Endodermal cell (in vitro differentiated cells): ENCODE results near the gene PTHLH. TPM values are rescaled to one million over a fixed set of nuclear protein-coding genes. Genes with fewer than 3 reads are reported as not detected.

Experiments used
- DNase-seq: peaks from one replicate; pipeline ENCODE4 v3.0.0-alpha.2; 2017
- H3K27ac ChIP-seq: 2 replicates; pipeline ENCODE4 v1.5.1; 2013; ENCODE audit warnings: mild to moderate bottlenecking, low read depth, low read length, moderate library complexity
- H3K27me3 ChIP-seq: 2 replicates; pipeline ENCODE4 v1.6.1; 2013; ENCODE audit warnings: mild to moderate bottlenecking, low read length, moderate library complexity; ENCODE audit not compliant: insufficient read depth, control insufficient read depth, poor library complexity, severe bottlenecking
- H3K36me3 ChIP-seq: 2 replicates; pipeline ENCODE4 v1.7.0; 2013; ENCODE audit warnings: mild to moderate bottlenecking, low read length, moderate library complexity; ENCODE audit not compliant: control insufficient read depth, insufficient read depth
- H3K4me1 ChIP-seq: one replicate; pipeline ENCODE4 v1.7.0; 2013; ENCODE audit warnings: low read length; ENCODE audit not compliant: control insufficient read depth, insufficient read depth
- H3K4me3 ChIP-seq: 2 replicates; pipeline ENCODE4 v1.5.1; 2013; ENCODE audit warnings: mild to moderate bottlenecking, low read length, moderate library complexity
- H3K9ac ChIP-seq: 2 replicates; pipeline ENCODE4 v1.6.1; 2013; ENCODE audit warnings: mild to moderate bottlenecking, low read length, moderate library complexity; ENCODE audit not compliant: poor library complexity, severe bottlenecking; ENCODE audit errors: extremely low read depth
- H3K9me3 ChIP-seq: 2 replicates; pipeline ENCODE4 v1.6.1; 2013; ENCODE audit warnings: mild to moderate bottlenecking, low read length, moderate library complexity; ENCODE audit not compliant: control insufficient read depth
- H3K27ac Mint-ChIP-seq: 2 replicates; pipeline ENCODE4 v1.8.0; 2020; ENCODE audit warnings: mixed read lengths
- H3K27me3 Mint-ChIP-seq: 2 replicates; pipeline ENCODE4 v1.8.0; 2021; ENCODE audit warnings: mild to moderate bottlenecking, mixed read lengths; ENCODE audit not compliant: insufficient read depth
- H3K36me3 Mint-ChIP-seq: 2 replicates; pipeline ENCODE4 v1.8.0; 2020; ENCODE audit warnings: low read depth, mixed read lengths
- H3K4me1 Mint-ChIP-seq: 2 replicates; pipeline ENCODE4 v1.8.0; 2020; ENCODE audit warnings: mixed read lengths
- H3K4me3 Mint-ChIP-seq: 2 replicates; pipeline ENCODE4 v1.8.0; 2020; ENCODE audit warnings: mild to moderate bottlenecking, moderate library complexity, mixed read lengths
- H3K9me3 Mint-ChIP-seq: 2 replicates; pipeline ENCODE4 v1.8.0; 2020; ENCODE audit warnings: mild to moderate bottlenecking, mixed read lengths
- CTCF ChIP-seq: fragments of 200-600 bp; sonication (generic); conservative IDR thresholded peaks from 2 replicates; pipeline ENCODE4 v1.5.0; 2021; ENCODE audit warnings: antibody characterized with exemption, mild to moderate bottlenecking
- WGBS, 2 experiments: methylation state at CpG; one replicate each; pipeline versions ENCODE4 v1.1.5 to v1.1.7; 2013; ENCODE audit warnings: missing lambda C conversion rate in 2 of 2, mixed read lengths in 1 of 2; ENCODE audit not compliant: insufficient coverage in 1 of 2, insufficient read length in 1 of 2; 5-methylcytosine and 5-hydroxymethylcytosine counted together
- total RNA-seq, 2 donors: library from RNA; stranded (reverse); fragmentation: NEBNext Ultra II Directional in 1 of 2; extraction: Animal tissue kit (Norgen Biotek cat#: 25700) in 1 of 2; gene quantifications; 2 replicates in 1 of 2; 3 replicates in 1 of 2; pipeline ENCODE4 v1.2.1, GENCODE V29; 2021

Gene PTHLH
- total RNA-seq, 2 donors from 2014 or later = not detected

- Mint-ChIP-seq H3K27me3 (no peaks in the 10 kb centered on the region), H3K36me3 (no peaks in the 10 kb centered on the region), H3K4me1 (peaks cover 3% of the 10 kb centered on the region), H3K9me3 (no peaks in the 10 kb centered on the region), H3K4me3 (no peak overlapping the region), H3K27ac (no peak overlapping the region)
- WGBS, 2 experiments = 90 to 100% methylated on average over 2 to 3 of the region's 3 CpGs
- TF ChIP-seq CTCF = no peak
- H3K9ac ChIP-seq = no peak overlapping the region
- no peak overlapping the region for H3K4me3 ChIP-seq
- DNase-seq = no peak
- no peaks in the 10 kb centered on the region for H3K4me1 ChIP-seq
- no peaks in the 10 kb centered on the region for H3K9me3 ChIP-seq
- H3K27me3 ChIP-seq = no peaks in the 10 kb centered on the region
- no peaks in the 10 kb centered on the region for H3K36me3 ChIP-seq
- no peak overlapping the region for H3K27ac ChIP-seq
These were observed 15.2 kb downstream of the PTHLH start for GRCh38 chr12:27957366-27957765.

GRCh38 chr12:27953817-27954216, 18.7 kb downstream of the PTHLH start:
- H3K27me3 Mint-ChIP-seq = no peaks in the 10 kb centered on the region
- no peak overlapping the region for H3K27ac Mint-ChIP-seq
- 96 to 100% methylated on average over 2 to 3 of the region's 3 CpGs for WGBS, 2 experiments

GRCh38 chr12:27953348-27953747, 19.2 kb downstream of the PTHLH start:
- Histone ChIP-seq H3K4me1 (no peaks in the 10 kb centered on the region), H3K4me3 (no peak overlapping the region), H3K27ac (no peak overlapping the region), H3K27me3 (no peaks in the 10 kb centered on the region), H3K9me3 (no peaks in the 10 kb centered on the region), H3K9ac (no peak overlapping the region), H3K36me3 (no peaks in the 10 kb centered on the region)
- H3K27me3 Mint-ChIP-seq = no peaks in the 10 kb centered on the region
- DNase-seq = no peak
- no peak overlapping the region for H3K27ac Mint-ChIP-seq
- no peak overlapping the region for H3K4me3 Mint-ChIP-seq
- no peak for TF ChIP-seq CTCF
- H3K36me3 Mint-ChIP-seq = no peaks in the 10 kb centered on the region
- H3K4me1 Mint-ChIP-seq = peaks cover 12% of the 10 kb centered on the region
- H3K9me3 Mint-ChIP-seq = no peaks in the 10 kb centered on the region
- 83 to 95% methylated on average over 1 to 4 of the region's 4 CpGs for WGBS, 2 experiments

More at GRCh38 chr12:27953817-27954216, 18.7 kb downstream of the PTHLH start:
- Histone ChIP-seq H3K9me3 (no peaks in the 10 kb centered on the region), H3K9ac (no peak overlapping the region), H3K27me3 (no peaks in the 10 kb centered on the region), H3K27ac (no peak overlapping the region), H3K36me3 (no peaks in the 10 kb centered on the region), H3K4me3 (no peak overlapping the region), H3K4me1 (no peaks in the 10 kb centered on the region)
- H3K36me3 Mint-ChIP-seq = no peaks in the 10 kb centered on the region
- no peak overlapping the region for H3K4me3 Mint-ChIP-seq
- no peak for TF ChIP-seq CTCF
- no peak for DNase-seq
- H3K4me1 Mint-ChIP-seq = peaks cover 12% of the 10 kb centered on the region
- H3K9me3 Mint-ChIP-seq = no peaks in the 10 kb centered on the region
